HepG2 (cell line): ENCODE data around the gene SORBS2.

Experiments
- CTCF ChIP-seq: sonication (generic); formaldehyde crosslinking; IDR thresholded peaks from 2 replicates; pipeline ENCODE4 v1.5.0; 2020; ENCODE audit warnings: mild to moderate bottlenecking, missing genetic modification reagents, moderate library complexity
- MAX ChIP-seq: IDR thresholded peaks from 2 replicates; pipeline ENCODE4 v1.6.1; 2012; ENCODE audit warnings: inconsistent platforms
- THAP8 ChIP-seq: sonication (generic); formaldehyde crosslinking; IDR thresholded peaks from 2 replicates; pipeline ENCODE4 v1.5.1; 2020; ENCODE audit warnings: missing genetic modification reagents, mild to moderate bottlenecking, borderline replicate concordance
- ZNF816 ChIP-seq: sonication (generic); formaldehyde crosslinking; IDR thresholded peaks from 2 replicates; pipeline ENCODE4 v1.8.0; 2022; ENCODE audit warnings: missing genetic modification reagents, mild to moderate bottlenecking, borderline replicate concordance
- ZSCAN29 ChIP-seq: sonication (generic); formaldehyde crosslinking; conservative IDR thresholded peaks from 2 replicates; pipeline ENCODE4 v1.4.0; 2020; ENCODE audit warnings: mild to moderate bottlenecking, missing genetic modification reagents

- no peak for TF ChIP-seq CTCF (CRISPR knock-in tag)
- no peak for TF ChIP-seq ZNF816 (CRISPR knock-in tag)
- TF ChIP-seq THAP8 (CRISPR knock-in tag), result no peak
- no peak for TF ChIP-seq MAX
- TF ChIP-seq ZSCAN29, result no peak
Measured at GRCh38 chr4:185654311-185654710, 157.7 kb downstream of the SORBS2 start.
